HG03060 (cell line): ENCODE results near the gene CCT6A.
"Not testable (repeated sequence)": the region's sequence is repeated elsewhere in the genome, so short reads cannot be mapped to it uniquely, and the experiment has no call there.

Source experiments
- ATAC-seq: cut with Tn5 transposase; IDR thresholded peaks from one replicate; pipeline ENCODE4 v1.9.1; 2021; ENCODE audit warnings: low read depth, moderate number of reproducible peaks; ENCODE audit not compliant: unreplicated experiment

CCT6A gene

DNA sequence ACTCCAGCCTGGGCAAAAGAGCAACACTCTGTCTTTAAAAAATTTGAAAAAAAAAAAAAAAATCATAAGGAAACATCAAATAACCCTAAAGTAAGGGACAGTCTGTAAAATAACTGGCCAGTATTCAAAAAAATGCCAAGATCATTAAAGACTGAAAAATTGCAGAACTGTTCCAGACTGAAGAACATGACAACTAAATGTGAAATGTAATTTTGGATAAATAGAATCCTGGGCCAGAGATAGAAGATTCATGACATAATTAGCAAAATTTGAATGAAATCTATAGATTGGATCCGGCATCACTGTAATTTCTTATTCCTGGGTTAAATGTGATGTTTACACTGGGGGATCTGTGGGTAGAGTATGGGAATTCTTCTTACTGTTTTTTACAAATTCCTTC, 3.3 kb upstream of the CCT6A start:
- ATAC-seq = no peak

DNA sequence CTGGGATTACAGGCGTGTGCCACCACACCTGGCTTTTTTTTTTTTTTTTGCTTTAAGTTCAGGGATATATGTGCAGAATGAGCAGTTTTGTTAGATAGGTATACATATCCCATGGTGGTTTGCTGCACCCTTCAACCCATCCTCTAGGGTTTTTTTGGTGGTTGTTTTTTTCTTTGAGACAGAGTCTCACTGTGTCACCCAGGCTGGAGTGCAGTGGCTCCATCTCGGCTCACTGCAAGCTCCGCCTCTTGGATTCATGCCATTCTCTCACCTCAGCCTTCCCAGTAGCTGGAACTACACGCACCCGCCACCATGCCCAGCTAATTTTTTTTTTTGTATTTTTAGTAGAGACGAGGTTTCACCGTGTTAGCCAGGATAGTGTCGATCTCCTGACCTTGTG, 2.8 kb upstream of the CCT6A start:
- ATAC-seq = not testable (repeated sequence)

DNA sequence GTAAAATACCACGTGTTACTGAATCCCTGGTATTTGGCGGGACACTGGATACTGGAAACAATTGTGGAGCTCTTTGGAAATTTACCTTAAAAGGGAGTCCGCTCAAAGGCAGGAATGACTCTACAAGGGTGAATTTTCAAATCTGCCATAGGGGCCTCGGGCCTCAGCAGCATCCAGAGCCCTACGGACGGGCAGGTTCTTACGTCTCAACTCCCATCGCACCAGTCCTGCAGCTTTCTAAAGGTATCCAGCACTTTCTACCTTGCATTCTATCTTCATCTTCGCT, 569 bp upstream of the CCT6A start:
- no peak for ATAC-seq

DNA sequence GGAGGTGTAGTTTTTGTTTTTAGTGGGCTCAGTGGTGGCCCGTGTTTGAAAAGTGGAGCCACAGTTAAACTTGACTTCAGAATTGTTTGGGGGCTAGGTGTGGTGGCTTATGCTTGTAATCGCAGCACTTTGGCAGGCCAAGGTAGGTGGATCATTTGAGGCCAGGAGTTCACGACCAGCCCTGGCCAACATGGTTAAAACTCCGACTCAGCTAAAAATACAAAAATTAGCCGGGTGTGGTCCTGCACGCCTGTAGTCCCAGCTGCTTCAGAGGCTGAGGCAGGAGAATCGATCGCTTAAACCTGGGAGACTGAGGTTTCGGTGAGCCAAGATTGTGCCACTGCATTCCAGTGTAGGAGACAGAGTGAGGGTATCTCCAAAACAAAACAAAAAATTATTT, 1.8 kb downstream of the CCT6A start:
- ATAC-seq = no peak

DNA sequence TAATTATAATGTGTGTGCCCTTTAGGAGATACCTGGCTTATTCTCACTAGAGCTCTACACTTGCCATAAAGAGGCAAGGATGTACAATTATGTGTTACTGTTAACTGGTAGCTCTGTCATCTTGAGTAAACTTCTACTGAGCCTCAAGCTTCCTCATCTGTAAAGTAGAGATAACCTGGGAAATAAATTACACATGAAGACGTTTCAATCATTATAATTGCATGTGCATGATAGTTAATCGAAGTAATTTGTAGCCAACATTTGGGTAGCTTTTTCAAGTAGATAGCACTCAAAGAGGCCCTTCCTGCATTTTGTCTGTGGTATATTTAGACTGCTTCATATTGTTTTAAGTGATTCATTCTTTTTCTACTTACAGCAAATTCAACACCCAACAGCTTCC, 2.4 kb downstream of the CCT6A start:
- ATAC-seq = no peak

DNA sequence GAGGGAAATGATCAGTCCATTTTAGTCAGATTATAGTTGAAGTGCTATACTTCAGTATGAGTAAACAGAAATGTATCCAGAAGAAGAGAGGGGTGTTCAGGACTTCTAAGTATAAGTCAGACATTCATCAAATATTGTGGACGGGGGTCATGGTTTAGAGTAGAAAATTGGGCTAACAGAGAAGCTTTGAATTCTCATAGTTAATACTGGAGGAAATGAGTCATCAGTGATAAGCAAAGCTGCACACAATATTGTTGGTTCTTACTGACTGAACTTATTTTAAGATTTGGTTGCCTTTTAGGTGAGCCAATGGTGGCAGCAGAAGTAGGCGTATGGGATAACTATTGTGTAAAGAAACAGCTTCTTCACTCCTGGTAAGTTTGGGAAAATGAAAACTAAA, 10.8 kb downstream of the CCT6A start:
- ATAC-seq = no peak

DNA sequence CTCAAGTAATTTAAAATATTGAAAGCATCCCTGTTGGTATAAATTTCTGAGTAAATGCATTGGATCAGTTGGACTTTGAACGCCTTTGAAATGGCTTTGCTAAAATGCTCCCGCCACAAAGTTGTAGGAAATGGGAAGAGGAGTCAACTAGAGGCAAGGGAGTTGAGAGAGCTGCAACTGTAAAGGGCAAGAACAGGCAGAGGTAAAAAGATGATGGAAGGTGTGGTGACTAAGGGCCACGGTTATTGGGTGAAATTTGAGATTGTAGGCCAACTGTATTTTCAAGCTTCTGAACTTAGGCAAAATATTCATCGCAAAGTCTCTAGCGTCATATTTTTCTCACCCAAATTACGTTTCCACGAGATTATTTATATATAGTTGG, 11.9 kb downstream of the CCT6A start:
- no peak for ATAC-seq

DNA sequence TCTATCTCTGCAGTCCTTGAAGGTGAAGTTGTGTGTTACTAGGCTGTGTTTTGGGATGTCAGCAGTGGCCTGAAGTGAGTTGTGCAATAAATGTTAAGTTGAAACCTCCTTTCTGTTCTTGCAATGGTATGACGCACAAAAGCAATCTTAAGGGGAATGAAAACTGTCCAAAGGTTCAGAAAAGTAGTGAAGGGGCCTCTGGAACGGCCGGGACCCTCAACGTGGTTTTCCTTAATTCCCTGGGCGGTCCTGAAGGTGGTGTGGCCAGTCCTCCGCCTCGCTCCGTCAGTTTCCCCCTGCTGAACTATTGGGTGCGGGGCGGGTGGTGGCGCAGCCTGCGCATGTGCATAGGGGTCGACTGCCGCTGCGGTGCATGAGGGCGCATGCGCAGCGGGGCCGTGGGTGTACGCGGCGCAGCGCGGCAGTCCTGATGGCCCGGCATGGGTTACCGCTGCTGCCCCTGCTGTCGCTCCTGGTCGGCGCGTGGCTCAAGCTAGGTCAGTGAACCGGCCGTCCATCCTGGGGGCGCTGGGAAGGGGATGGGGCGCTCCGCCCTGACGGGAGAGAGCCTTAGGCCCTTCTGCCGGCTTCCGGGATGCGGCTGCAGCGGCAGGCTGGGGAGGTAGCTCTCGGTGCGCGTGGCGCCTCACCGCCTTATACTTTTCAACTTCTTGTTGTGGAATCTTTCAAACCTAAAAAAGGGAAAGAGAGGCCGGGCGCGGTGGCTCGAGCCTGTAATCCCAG, 12.5 kb downstream of the CCT6A start, which contains the start of gene SUMF2:
SUMF2 (plus strand) TSS at position 405 of the 744 bp plus-strand sequence; CDS start at position 431, 26 bp downstream.
- ATAC-seq = peak; percentile 78

DNA sequence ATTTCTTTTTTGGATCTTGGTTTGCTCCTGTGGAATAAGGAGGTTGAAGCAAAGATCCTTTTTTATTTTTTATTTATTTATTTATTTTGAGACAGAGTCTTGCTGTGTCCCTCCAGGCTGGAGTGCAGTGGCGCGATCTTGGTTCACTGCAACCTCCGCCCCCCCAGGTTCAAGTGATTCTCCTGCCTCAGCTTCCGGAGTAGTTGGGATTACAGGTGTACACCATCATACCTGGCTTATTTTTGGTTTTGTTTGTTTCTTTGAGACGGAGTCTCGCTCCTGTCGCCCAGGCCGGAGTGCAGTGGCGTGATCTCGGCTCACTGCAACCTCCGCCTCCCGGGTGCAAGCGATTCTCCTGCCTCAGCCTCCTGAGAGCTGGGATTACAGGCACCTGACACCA, 14.8 kb downstream of the CCT6A start:
- ATAC-seq = not testable (repeated sequence)

DNA sequence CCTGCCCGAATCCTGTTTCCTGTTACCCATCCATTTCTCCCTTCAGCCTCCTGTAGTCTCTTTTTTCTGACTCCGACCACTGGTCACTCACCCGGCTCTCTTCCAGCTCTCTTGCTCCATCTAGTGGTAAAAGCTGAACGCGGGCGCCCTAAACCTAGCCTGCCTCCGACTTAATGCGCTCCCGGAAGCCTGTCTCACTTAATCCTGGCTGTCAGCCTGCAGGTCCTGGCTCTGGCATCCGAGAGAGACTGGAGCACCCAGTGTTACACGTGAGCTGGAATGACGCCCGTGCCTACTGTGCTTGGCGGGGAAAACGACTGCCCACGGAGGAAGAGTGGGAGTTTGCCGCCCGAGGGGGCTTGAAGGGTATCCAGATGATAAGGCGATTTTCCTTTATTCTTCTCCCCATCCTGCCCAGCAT, 22.8 kb downstream of the CCT6A start:
- peak; percentile 63 for ATAC-seq

DNA sequence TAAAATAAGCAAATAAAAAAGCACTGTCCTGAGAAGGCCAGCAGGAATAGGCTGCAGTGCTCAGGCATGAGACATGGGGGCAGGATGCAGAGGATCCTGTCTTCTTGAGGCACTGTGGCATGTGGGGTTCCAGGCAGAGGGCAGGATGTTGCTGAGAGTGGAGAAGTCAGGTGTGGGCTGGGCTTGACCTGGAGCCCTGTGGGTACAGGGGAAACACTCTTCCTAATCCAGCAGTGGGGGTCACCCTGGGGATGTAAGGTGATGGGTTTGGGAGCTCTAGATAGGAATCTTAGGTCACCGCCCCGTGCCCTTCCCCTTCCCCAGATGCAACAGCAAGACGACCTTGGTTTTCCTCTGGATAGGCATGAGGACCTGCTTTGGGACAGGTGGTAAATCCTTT, 26.1 kb downstream of the CCT6A start:
- ATAC-seq = no peak

DNA sequence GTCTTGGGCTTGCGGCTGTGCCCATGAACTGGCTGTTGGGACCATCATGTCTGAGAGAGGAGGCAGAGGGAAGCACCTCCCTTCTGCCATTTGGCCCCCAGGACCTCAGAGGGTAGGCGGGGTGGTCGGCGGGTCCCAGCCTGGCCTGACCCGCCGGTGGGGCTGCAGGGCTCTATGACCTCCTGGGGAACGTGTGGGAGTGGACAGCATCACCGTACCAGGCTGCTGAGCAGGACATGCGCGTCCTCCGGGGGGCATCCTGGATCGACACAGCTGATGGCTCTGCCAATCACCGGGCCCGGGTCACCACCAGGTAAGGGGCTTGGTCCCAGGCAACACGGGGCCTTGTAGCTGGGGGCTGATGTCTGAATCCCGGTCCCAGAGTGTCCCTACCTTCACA, 26.6 kb downstream of the CCT6A start:
- ATAC-seq = no peak

DNA sequence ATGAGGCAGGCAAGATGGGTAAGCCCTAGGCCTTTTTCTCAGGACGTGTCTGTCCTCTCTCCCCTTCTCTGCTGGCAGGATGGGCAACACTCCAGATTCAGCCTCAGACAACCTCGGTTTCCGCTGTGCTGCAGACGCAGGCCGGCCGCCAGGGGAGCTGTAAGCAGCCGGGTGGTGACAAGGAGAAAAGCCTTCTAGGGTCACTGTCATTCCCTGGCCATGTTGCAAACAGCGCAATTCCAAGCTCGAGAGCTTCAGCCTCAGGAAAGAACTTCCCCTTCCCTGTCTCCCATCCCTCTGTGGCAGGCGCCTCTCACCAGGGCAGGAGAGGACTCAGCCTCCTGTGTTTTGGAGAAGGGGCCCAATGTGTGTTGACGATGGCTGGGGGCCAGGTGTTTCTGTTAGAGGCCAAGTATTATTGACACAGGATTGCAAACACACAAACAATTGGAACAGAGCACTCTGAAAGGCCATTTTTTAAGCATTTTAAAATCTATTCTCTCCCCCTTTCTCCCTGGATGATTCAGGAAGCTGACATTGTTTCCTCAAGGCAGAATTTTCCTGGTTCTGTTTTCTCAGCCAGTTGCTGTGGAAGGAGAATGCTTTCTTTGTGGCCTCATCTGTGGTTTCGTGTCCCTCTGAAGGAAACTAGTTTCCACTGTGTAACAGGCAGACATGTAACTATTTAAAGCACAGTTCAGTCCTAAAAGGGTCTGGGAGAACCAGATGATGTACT, 28.1 kb downstream of the CCT6A start:
- no peak for ATAC-seq

DNA sequence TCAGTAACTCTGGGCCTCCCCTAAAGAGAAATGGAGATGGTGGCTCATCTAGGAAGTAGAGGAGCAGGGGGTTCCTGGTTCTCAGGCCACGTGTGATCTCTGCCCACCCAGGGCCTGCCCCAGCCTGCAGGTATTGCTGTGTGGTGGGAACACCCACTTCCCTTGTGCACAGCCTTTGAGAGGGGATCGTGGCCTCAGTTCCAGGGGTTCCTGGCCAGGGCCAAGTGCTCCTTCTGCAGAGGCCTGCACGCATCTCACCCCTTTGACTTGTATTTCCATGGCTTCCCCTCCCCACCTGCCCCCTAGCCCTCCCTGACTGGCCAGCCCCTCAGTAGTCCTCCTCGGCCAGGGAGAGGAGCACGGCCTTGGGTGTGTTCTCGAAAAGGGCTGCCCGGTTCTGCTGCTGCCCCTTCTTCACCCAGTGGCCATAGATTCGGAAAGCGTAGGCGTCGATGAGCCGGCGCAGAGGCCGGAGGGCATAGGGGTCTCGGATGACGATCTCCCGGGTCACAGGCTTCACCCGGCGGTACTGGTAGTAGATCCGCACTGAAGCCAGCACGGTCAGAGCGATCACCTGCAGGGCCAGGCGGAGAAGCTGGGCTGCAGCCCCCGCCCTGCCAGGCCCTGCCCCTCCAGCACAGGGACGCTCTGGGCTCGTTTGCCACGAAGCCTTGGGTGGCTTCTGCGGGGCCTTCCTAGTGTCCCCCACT, 29.3 kb downstream of the CCT6A start:
- not testable (repeated sequence) for ATAC-seq

DNA sequence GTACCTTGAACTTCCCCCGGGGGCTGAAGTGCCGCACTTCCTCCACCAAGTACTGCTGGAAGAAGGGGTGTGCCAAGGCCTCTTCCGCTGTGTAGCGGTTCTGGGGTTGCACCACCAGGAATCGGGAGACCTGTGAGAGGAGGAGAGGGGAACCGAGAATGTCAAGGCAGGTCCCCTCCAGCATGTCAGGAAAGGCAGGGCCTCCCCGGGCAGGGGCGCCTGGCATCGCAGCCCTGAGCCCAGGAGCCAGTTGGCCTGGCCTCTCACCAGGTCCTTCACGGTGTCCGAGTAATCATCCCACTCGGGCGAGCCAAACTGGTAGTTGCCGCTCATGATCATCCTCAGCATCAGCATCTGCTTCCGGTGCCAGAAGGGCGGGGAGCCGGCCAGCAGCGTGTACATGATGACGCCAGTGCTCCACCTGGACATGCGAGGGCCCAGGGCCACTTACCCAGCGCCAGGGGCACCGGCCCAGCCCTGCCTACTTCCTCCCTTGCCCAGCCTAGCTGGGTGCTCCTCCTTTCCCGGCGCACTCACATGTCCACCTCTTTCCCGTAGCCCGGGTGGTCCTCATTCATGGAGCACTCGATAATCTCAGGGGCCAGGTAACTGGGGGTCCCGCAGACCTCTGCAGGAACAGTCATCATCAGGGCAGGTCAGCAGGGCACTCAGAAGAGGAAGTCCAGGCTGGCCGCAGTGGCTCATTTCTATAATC, 30.2 kb downstream of the CCT6A start:
- ATAC-seq = no peak

DNA sequence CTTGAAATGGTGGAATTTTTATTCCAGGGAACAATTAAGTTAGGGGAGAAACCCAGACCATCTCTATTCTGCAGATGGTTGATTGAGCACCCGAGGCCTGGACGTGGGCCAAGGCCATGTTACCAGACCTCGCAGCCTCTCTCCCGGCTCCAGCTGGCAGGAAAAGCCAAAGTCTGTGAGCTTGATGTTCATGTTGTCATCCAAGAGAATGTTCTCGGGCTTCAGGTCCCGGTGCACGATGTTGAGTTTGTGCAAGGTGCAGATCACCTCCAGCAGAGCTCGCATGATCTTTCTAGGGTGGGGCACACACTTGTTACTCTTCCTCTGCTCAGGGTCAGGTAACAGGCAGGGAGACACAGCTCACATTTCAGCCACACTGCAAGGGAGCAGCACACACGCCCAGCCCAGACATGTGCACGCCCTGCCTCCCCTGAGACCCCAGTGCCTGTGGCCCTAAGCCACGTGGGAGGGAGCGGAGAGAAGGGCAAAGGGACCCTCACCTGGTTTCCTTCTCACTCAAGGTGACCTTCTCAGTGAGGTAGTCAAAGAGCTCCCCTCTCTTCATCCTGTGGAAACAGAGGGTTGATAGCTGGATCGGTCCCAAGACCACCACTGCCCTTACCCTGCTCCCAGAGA, 31.7 kb downstream of the CCT6A start:
- no peak for ATAC-seq

DNA sequence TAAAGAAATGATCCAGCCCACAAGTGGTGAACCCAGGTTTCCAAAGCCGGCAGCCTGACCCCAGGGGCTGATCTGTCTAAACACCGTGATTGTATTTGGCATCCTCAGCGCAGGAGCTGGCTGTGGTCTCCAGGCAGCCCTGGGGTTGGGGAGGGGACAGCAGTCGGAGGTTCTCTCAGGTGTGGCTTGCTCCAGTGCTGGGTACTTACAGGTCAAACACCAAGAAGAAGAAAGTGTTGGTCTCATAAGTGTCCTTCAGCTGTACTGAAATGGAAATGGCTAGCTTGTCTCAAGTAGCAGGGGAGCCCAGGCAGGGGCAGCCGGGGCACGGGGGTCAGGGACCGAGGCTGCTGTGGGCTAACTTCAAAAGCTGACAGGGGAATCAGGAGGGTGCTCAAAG, 35.2 kb downstream of the CCT6A start:
- no peak for ATAC-seq

DNA sequence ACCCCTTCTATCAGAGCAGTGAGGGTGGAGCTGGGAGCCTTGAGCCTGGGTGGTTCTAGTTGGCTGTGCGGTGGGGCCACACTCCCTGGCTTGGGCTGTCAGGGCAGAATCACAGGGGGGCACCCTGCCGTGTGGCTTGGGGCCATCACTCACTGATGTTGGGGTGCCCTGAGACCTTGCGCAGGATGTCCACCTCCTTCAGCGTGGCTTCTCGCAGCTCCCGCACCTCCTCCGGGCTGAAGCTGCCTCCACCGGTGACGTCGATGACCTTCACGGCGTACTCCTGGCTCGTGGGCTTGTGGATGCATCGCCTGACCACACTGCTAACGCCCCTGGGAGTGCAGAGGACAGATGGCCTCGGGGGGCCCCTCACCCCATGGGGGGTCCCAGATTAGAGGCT, 35.9 kb downstream of the CCT6A start:
- no peak for ATAC-seq

DNA sequence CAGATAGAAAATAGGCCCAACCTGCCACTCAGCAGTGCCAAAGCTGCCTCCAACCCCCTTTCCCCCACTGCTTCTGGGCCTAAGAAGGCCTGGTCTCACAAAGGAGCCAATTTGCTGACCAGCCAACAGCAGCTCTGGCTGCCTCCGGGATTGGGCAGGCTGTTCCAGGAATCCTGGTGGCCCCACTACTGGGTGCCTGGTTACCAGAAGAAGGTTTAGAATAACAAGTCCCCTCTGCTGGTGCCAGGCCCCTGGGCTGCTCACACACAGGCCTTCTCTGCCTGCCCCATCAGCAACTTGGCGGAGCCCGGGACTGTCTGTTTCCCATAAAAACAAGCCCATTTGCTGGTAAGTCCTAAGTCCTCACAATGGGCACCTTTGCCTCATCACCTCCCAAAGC, 40.0 kb downstream of the CCT6A start:
- ATAC-seq = no peak

DNA sequence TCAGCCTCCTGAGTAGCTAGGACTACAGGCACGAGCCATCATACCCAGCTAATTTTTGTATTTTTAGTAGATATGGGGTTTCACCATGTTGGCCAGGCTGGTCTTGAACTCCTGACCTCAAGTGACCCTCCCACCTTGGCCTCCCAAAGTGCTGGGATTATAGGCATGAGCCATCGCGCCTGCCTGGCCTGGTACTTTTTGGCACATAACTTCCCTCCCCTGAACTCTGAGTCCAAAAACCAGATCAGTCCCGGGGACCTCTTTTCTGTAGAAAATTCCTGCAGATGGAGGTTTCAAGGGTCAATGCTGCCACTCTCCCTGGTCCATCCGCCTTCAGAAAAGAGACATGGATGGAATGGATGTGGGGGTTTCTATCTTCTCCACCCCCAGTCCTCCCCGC, 40.8 kb downstream of the CCT6A start:
- ATAC-seq = not testable (repeated sequence)
